HG03280 (cell line): ENCODE measurements around the gene FATE1.
A peak's percentile ranks its signal among the peaks of the same experiment; 100 is the strongest.
"Not testable (repeated sequence)": the region's sequence is repeated elsewhere in the genome, so short reads cannot be mapped to it uniquely, and the experiment has no call there.

ENCODE experiments used
- ATAC-seq: cut with Tn5 transposase; IDR thresholded peaks from one replicate; pipeline ENCODE4 v1.9.1; 2021; ENCODE audit warnings: mild to moderate bottlenecking, moderate library complexity; ENCODE audit not compliant: unreplicated experiment

FATE1 gene

GRCh38 chrX:151715752-151716151 is at the start of gene FATE1:
TSS of gene FATE1 (plus strand) at chrX:151716035. CDS start at chrX:151716120, 85 bp downstream.
- no peak for ATAC-seq

- no peak for ATAC-seq
Observed at GRCh38 chrX:151675121-151675746, 40.6 kb upstream of the FATE1 start.

- no peak for ATAC-seq
Observed at GRCh38 chrX:151676196-151676595, 39.6 kb upstream of the FATE1 start.

- no peak for ATAC-seq
Observed at GRCh38 chrX:151679798-151680402, 35.9 kb upstream of the FATE1 start.

- ATAC-seq: peak; percentile 69
Observed at GRCh38 chrX:151680805-151681204, 35.0 kb upstream of the FATE1 start.

- no peak for ATAC-seq
Observed at GRCh38 chrX:151687635-151688034, 28.2 kb upstream of the FATE1 start.

- no peak for ATAC-seq
Observed at GRCh38 chrX:151688695-151689094, 27.1 kb upstream of the FATE1 start.

GRCh38 chrX:151692825-151693224 is 23.0 kb upstream of the FATE1 start:
- no peak for ATAC-seq

- ATAC-seq: no peak
Observed at GRCh38 chrX:151694121-151694520, 21.7 kb upstream of the FATE1 start.

- ATAC-seq: no peak
Observed at GRCh38 chrX:151694661-151695582, 20.9 kb upstream of the FATE1 start, which contains the start of gene PRRG3. TSS of gene PRRG3 (plus strand) at chrX:151695458. CDS start at chrX:151698815, 3,357 bp downstream.

- no peak for ATAC-seq
Observed at GRCh38 chrX:151695583-151696340, 20.1 kb upstream of the FATE1 start.

- not testable (repeated sequence) for ATAC-seq
Observed at GRCh38 chrX:151697082-151697481, 18.8 kb upstream of the FATE1 start.

GRCh38 chrX:151697522-151697921 is 18.3 kb upstream of the FATE1 start:
- no peak for ATAC-seq

- ATAC-seq: no peak
Observed at GRCh38 chrX:151698485-151698884, 17.4 kb upstream of the FATE1 start.

GRCh38 chrX:151699746-151700145 is 16.1 kb upstream of the FATE1 start:
- no peak for ATAC-seq

- ATAC-seq: no peak
Observed at GRCh38 chrX:151700581-151700980, 15.3 kb upstream of the FATE1 start.

GRCh38 chrX:151701071-151701470 is 14.8 kb upstream of the FATE1 start:
- ATAC-seq: no peak

GRCh38 chrX:151701531-151701930 is 14.3 kb upstream of the FATE1 start:
- no peak for ATAC-seq

- no peak for ATAC-seq
Observed at GRCh38 chrX:151702026-151702714, 13.7 kb upstream of the FATE1 start.

GRCh38 chrX:151702741-151703340 is 13.0 kb upstream of the FATE1 start:
- ATAC-seq: no peak
